Esophagus squamous epithelium (tissue), 5 donors: ENCODE data around the gene NDUFB2. TPM values are rescaled to one million over a fixed set of nuclear protein-coding genes. Genes with fewer than 3 reads are reported as not detected.

Source experiments
- DNase-seq: peaks from one replicate; lab custom pipeline; 2025; lab: John Stamatoyannopoulos, UW
- H3K27ac ChIP-seq, 4 donors: fragments of 200-600 bp; sonication (generic); one replicate each; pipeline ENCODE4 v1.5.1; 2016 to 2019; ENCODE audit warnings: mild to moderate bottlenecking in 1 of 4
- H3K27me3 ChIP-seq, 4 donors: fragments of 200-600 bp; sonication (generic); 1 replicate in 3 of 4; 2 replicates in 1 of 4; pipeline versions ENCODE4 v1.5.1 to v1.6.0; 2017 to 2021; ENCODE audit warnings: antibody characterized with exemption in 1 of 4
- H3K36me3 ChIP-seq, 3 donors: fragments of 200-600 bp; sonication (generic); one replicate each; pipeline ENCODE4 v1.5.1; 2016 to 2019
- H3K4me1 ChIP-seq, 3 donors: fragments of 200-600 bp; sonication (generic); one replicate each; pipeline ENCODE4 v1.5.1; 2017 to 2019
- H3K4me3 ChIP-seq, 4 donors: fragments of 200-600 bp; sonication (generic); 1 replicate in 3 of 4; 2 replicates in 1 of 4; pipeline ENCODE4 v1.5.1; 2016 to 2019; ENCODE audit warnings: mild to moderate bottlenecking in 2 of 4, moderate library complexity in 1 of 4
- H3K9me3 ChIP-seq, 3 donors: fragments of 200-600 bp; sonication (generic); one replicate each; pipeline ENCODE4 v1.5.1; 2016 to 2019
- CTCF ChIP-seq, 6 experiments: fragments of 450-650 bp in 4 of 6; fragments of 200-600 bp in 2 of 6; sonication (generic) in 2 of 6; IDR thresholded peaks; one replicate each; pipeline ENCODE4 v1.5.1; 2016 to 2019; ENCODE audit warnings: antibody characterized with exemption in 6 of 6, mild to moderate bottlenecking in 4 of 6, moderate library complexity in 4 of 6
- POLR2A ChIP-seq, 4 donors: fragments of 450-650 bp; IDR thresholded peaks; one replicate each; pipeline ENCODE4 v1.6.1; 2017; ENCODE audit warnings: antibody characterized with exemption in 4 of 4, mild to moderate bottlenecking in 4 of 4, moderate library complexity in 3 of 4
- WGBS, 2 donors: methylation state at CpG; one replicate each; pipeline ENCODE4 v1.1.5; 2018; 5-methylcytosine and 5-hydroxymethylcytosine counted together
- intact Hi-C: fragments of 100-400 bp; cut with DNase I; formaldehyde crosslinking; loops from one replicate; pipeline ENCODE4 v1.15.0; 2022
- total RNA-seq, 4 donors: library from RNA; depleted of rRNA; stranded (reverse); fragments of >200 nt; gene quantifications; one replicate each; pipeline ENCODE4 v1.1.0, GENCODE V29; 2016
- donor health status: DM: yes; HTN: yes; CAD: no.

NDUFB2 gene
- total RNA-seq, 4 donors from 2014 or later = 87.5 to 353 (median 340) TPM

GRCh38 chr7:140672382-140673062 lies 24.0 kb upstream of the NDUFB2 start, which contains the start of gene ADCK2:
TSS of gene ADCK2 (plus strand) at chr7:140672945. CDS start at chr7:140673331, 386 bp downstream.
- Histone ChIP-seq H3K36me3 (peaks cover 0 to 20% (median 0%) of the 10 kb centered on the region in 3 donors), H3K4me1 (peaks cover 18 to 41% (median 26%) of the 10 kb centered on the region in 3 donors), H3K4me3 (peak within 1 kb of the TSS; percentile 63 to 95 (median 88)), H3K27ac (peak within 1 kb of the TSS; percentile 84 to 96 (median 90)), H3K9me3 (no peaks in the 10 kb centered on the region), H3K27me3 (no peaks in the 10 kb centered on the region)
- TF ChIP-seq POLR2A (IDR thresholded peaks at IDR 0.05) = peak in 1 of 4 donors; percentile 49
- no peak for TF ChIP-seq CTCF (IDR thresholded peaks at IDR 0.05)
- intact Hi-C loops = no loop called here
- DNase-seq = no peak
- 0 to 2% methylated on average over 7 to 11 of the region's 41 CpGs for WGBS, 2 donors

- intact Hi-C loops = no loop called here
Measured at GRCh38 chr7:140673063-140673773, 23.3 kb upstream of the NDUFB2 start.

GRCh38 chr7:140673774-140674155 lies 22.7 kb upstream of the NDUFB2 start:
- TF ChIP-seq CTCF (IDR thresholded peaks at IDR 0.05) (no peak), POLR2A (IDR thresholded peaks at IDR 0.05) (no peak)
- WGBS, 2 donors = no CpG with 5 or more reads among the region's 18 CpGs
- Histone ChIP-seq H3K9me3 (no peaks in the 10 kb centered on the region), H3K36me3 (peaks cover 0 to 32% (median 0%) of the 10 kb centered on the region in 3 donors), H3K27me3 (no peaks in the 10 kb centered on the region), H3K27ac (peak overlapping the region; percentile 84 to 96 (median 90)), H3K4me1 (peaks cover 18 to 41% (median 26%) of the 10 kb centered on the region in 3 donors), H3K4me3 (peak overlapping the region; percentile 63 to 95 (median 88))
- intact Hi-C loops = no loop called here
- DNase-seq = no peak

More at GRCh38 chr7:140673063-140673773, 23.3 kb upstream of the NDUFB2 start:
- TF ChIP-seq CTCF (IDR thresholded peaks at IDR 0.05) = no peak
- TF ChIP-seq POLR2A (IDR thresholded peaks at IDR 0.05) = peak in 1 of 4 donors; percentile 22
- WGBS, 2 donors = 0% methylated on average over 13 to 14 of the region's 72 CpGs
- H3K27ac ChIP-seq = peak overlapping the region; percentile 84 to 96 (median 90)
- H3K4me1 ChIP-seq = peaks cover 18 to 41% (median 26%) of the 10 kb centered on the region in 3 donors
- no peaks in the 10 kb centered on the region for H3K9me3 ChIP-seq
- H3K27me3 ChIP-seq = no peaks in the 10 kb centered on the region
- no peak for DNase-seq
- peak overlapping the region; percentile 63 to 95 (median 88) for H3K4me3 ChIP-seq
- peaks cover 0 to 27% (median 0%) of the 10 kb centered on the region in 3 donors for H3K36me3 ChIP-seq

- Histone ChIP-seq H3K36me3 (peaks cover 0 to 38% (median 0%) of the 10 kb centered on the region in 3 donors), H3K27ac (peak overlapping the region in 2 of 4 donors; percentile 84 to 96), H3K4me3 (peak overlapping the region in 2 of 4 donors; percentile 88 to 95), H3K4me1 (peaks cover 18 to 41% (median 26%) of the 10 kb centered on the region in 3 donors), H3K27me3 (no peaks in the 10 kb centered on the region), H3K9me3 (no peaks in the 10 kb centered on the region)
- no peak for TF ChIP-seq CTCF (IDR thresholded peaks at IDR 0.05)
- no peak for TF ChIP-seq POLR2A (IDR thresholded peaks at IDR 0.05)
- intact Hi-C loops = no loop called here
- 43 to 64% methylated on average over 3 to 4 of the region's 5 CpGs for WGBS, 2 donors
- DNase-seq = no peak
Measured at GRCh38 chr7:140674356-140674800, 22.1 kb upstream of the NDUFB2 start.
